Breast epithelium (tissue), 3 donors: ENCODE results near the gene RNF126.

Experiments used
- CTCF ChIP-seq, 3 donors: fragments of 450-650 bp; IDR thresholded peaks; one replicate each; pipeline ENCODE4 v1.5.1; 2016 to 2017; ENCODE audit warnings: antibody characterized with exemption in 3 of 3, mild to moderate bottlenecking in 3 of 3, moderate library complexity in 3 of 3
- POLR2A ChIP-seq: fragments of 450-650 bp; IDR thresholded peaks from one replicate; pipeline ENCODE4 v1.6.1; 2016; ENCODE audit warnings: antibody characterized with exemption, mild to moderate bottlenecking, moderate library complexity
- POLR2AphosphoS5 ChIP-seq, 3 donors: sonication (generic); formaldehyde crosslinking; IDR thresholded peaks; one replicate each; pipeline ENCODE4 v1.6.1; 2017; ENCODE audit warnings: antibody characterized with exemption in 3 of 3

GRCh38 chr19:661427-662196 is 1.4 kb downstream of the RNF126 start:
- TF ChIP-seq CTCF (IDR thresholded peaks at IDR 0.05): no peak
- no peak for TF ChIP-seq POLR2A
- no peak for TF ChIP-seq POLR2AphosphoS5 (IDR thresholded peaks at IDR 0.05)
